ENCODE results near the gene TMEM255B. TPM values are rescaled to one million over a fixed set of nuclear protein-coding genes. Genes with fewer than 3 reads are reported as not detected.
"Not testable (repeated sequence)": the region's sequence is repeated elsewhere in the genome, so short reads cannot be mapped to it uniquely, and the experiment has no call there.

Gene TMEM255B
- total RNA-seq, 2 experiments from 2014 or later: 0.61 to 0.88 TPM

GRCh38 chr13:113791226-113791625 is 32.2 kb downstream of the TMEM255B start:
- H3K27me3 Mint-ChIP-seq: no peaks in the 10 kb centered on the region
- no peaks in the 10 kb centered on the region for H3K9me3 Mint-ChIP-seq
- H3K36me3 Mint-ChIP-seq: no peaks in the 10 kb centered on the region
- POLR2A ChIA-PET: no interaction called here
- no peaks in the 10 kb centered on the region for H3K4me1 Mint-ChIP-seq (ENCODE audit: low read depth)
- H3K27ac Mint-ChIP-seq: no peak overlapping the region
- no peak for DNase-seq
- intact Hi-C loops (cut with micrococcal nuclease): no loop called here
- CTCF ChIA-PET: no interaction called here
- H3K4me3 Mint-ChIP-seq: no peak overlapping the region

- Mint-ChIP-seq H3K27me3 (no peaks in the 10 kb centered on the region), H3K9me3 (no peaks in the 10 kb centered on the region), H3K27ac (no peak overlapping the region), H3K36me3 (no peaks in the 10 kb centered on the region), H3K4me1 (ENCODE audit: low read depth) (no peaks in the 10 kb centered on the region), H3K4me3 (no peak overlapping the region)
- ChIA-PET CTCF (no interaction called here), POLR2A (no interaction called here)
- no peak for DNase-seq
- intact Hi-C loops (cut with micrococcal nuclease): no loop called here
These were observed 32.7 kb downstream of the TMEM255B start for GRCh38 chr13:113791761-113792160.

GRCh38 chr13:113792236-113792770 is 33.3 kb downstream of the TMEM255B start:
- no peak overlapping the region for H3K4me3 Mint-ChIP-seq
- H3K4me1 Mint-ChIP-seq (ENCODE audit: low read depth): no peaks in the 10 kb centered on the region
- DNase-seq: no peak
- POLR2A ChIA-PET: no interaction called here
- CTCF ChIA-PET: no interaction called here
- H3K27ac Mint-ChIP-seq: no peak overlapping the region
- intact Hi-C loops (cut with micrococcal nuclease): no loop called here
- H3K27me3 Mint-ChIP-seq: no peaks in the 10 kb centered on the region
- no peaks in the 10 kb centered on the region for H3K36me3 Mint-ChIP-seq
- no peaks in the 10 kb centered on the region for H3K9me3 Mint-ChIP-seq

- no peak for DNase-seq
- POLR2A ChIA-PET: no interaction called here
- no peak overlapping the region for H3K27ac Mint-ChIP-seq
- CTCF ChIA-PET: no interaction called here
- no peaks in the 10 kb centered on the region for H3K27me3 Mint-ChIP-seq
- no peaks in the 10 kb centered on the region for H3K9me3 Mint-ChIP-seq
- no peaks in the 10 kb centered on the region for H3K36me3 Mint-ChIP-seq
- H3K4me1 Mint-ChIP-seq (ENCODE audit: low read depth): no peaks in the 10 kb centered on the region
- no peak overlapping the region for H3K4me3 Mint-ChIP-seq
- intact Hi-C loops (cut with micrococcal nuclease): no loop called here
These were observed 34.1 kb downstream of the TMEM255B start for GRCh38 chr13:113792886-113793717.

GRCh38 chr13:113793718-113794085 is 34.7 kb downstream of the TMEM255B start:
- intact Hi-C loops (cut with micrococcal nuclease): no loop called here
- POLR2A ChIA-PET: no interaction called here
- Mint-ChIP-seq H3K27ac (no peak overlapping the region), H3K36me3 (no peaks in the 10 kb centered on the region), H3K9me3 (no peaks in the 10 kb centered on the region), H3K4me3 (no peak overlapping the region), H3K27me3 (no peaks in the 10 kb centered on the region), H3K4me1 (ENCODE audit: low read depth) (no peaks in the 10 kb centered on the region)
- CTCF ChIA-PET: no interaction called here
- DNase-seq: no peak

- Mint-ChIP-seq H3K9me3 (no peaks in the 10 kb centered on the region), H3K4me3 (no peak overlapping the region)
These were observed 35.1 kb downstream of the TMEM255B start for GRCh38 chr13:113794086-113794485.

GRCh38 chr13:113794764-113795173 is 35.7 kb downstream of the TMEM255B start:
- Mint-ChIP-seq H3K36me3 (no peaks in the 10 kb centered on the region), H3K27me3 (no peaks in the 10 kb centered on the region), H3K9me3 (no peaks in the 10 kb centered on the region), H3K27ac (no peak overlapping the region), H3K4me1 (ENCODE audit: low read depth) (no peaks in the 10 kb centered on the region), H3K4me3 (no peak overlapping the region)
- ChIA-PET POLR2A (no interaction called here), CTCF (no interaction called here)
- intact Hi-C loops (cut with micrococcal nuclease): no loop called here
- DNase-seq: no peak

More at GRCh38 chr13:113794086-113794485, 35.1 kb downstream of the TMEM255B start:
- H3K4me1 Mint-ChIP-seq (ENCODE audit: low read depth): no peaks in the 10 kb centered on the region
- H3K27ac Mint-ChIP-seq: no peak overlapping the region
- H3K27me3 Mint-ChIP-seq: no peaks in the 10 kb centered on the region
- ChIA-PET POLR2A (no interaction called here), CTCF (no interaction called here)
- H3K36me3 Mint-ChIP-seq: no peaks in the 10 kb centered on the region
- DNase-seq: no peak
- intact Hi-C loops (cut with micrococcal nuclease): no loop called here

GRCh38 chr13:113795362-113795761 is 36.3 kb downstream of the TMEM255B start:
- POLR2A ChIA-PET; H3K36me3 Mint-ChIP-seq; intact Hi-C loops (cut with micrococcal nuclease); H3K9me3 Mint-ChIP-seq; CTCF ChIA-PET; H3K4me1 Mint-ChIP-seq (ENCODE audit: low read depth); H3K27me3 Mint-ChIP-seq; H3K27ac Mint-ChIP-seq; DNase-seq; H3K4me3 Mint-ChIP-seq: not testable (repeated sequence)

GRCh38 chr13:113796211-113796963 is 37.4 kb downstream of the TMEM255B start:
- CTCF ChIA-PET: no interaction called here

GRCh38 chr13:113796964-113797676 is 38.1 kb downstream of the TMEM255B start:
- no peak for DNase-seq
- ChIA-PET POLR2A (no interaction called here), CTCF (no interaction called here)
- Mint-ChIP-seq H3K4me1 (ENCODE audit: low read depth) (no peaks in the 10 kb centered on the region), H3K4me3 (no peak overlapping the region), H3K27ac (no peak overlapping the region), H3K27me3 (no peaks in the 10 kb centered on the region), H3K9me3 (no peaks in the 10 kb centered on the region), H3K36me3 (no peaks in the 10 kb centered on the region)
- intact Hi-C loops (cut with micrococcal nuclease): no loop called here

More at GRCh38 chr13:113796211-113796963, 37.4 kb downstream of the TMEM255B start:
- intact Hi-C loops (cut with micrococcal nuclease): no loop called here
- Mint-ChIP-seq H3K27ac (no peak overlapping the region), H3K4me1 (ENCODE audit: low read depth) (no peaks in the 10 kb centered on the region), H3K36me3 (no peaks in the 10 kb centered on the region), H3K9me3 (no peaks in the 10 kb centered on the region), H3K27me3 (no peaks in the 10 kb centered on the region), H3K4me3 (no peak overlapping the region)
- POLR2A ChIA-PET: no interaction called here
- no peak for DNase-seq

- no peaks in the 10 kb centered on the region for H3K36me3 Mint-ChIP-seq
- H3K27me3 Mint-ChIP-seq: no peaks in the 10 kb centered on the region
- ChIA-PET POLR2A (no interaction called here), CTCF (no interaction called here)
- DNase-seq: no peak
- H3K4me3 Mint-ChIP-seq: no peak overlapping the region
- intact Hi-C loops (cut with micrococcal nuclease): no loop called here
- no peaks in the 10 kb centered on the region for H3K4me1 Mint-ChIP-seq (ENCODE audit: low read depth)
- H3K9me3 Mint-ChIP-seq: no peaks in the 10 kb centered on the region
- H3K27ac Mint-ChIP-seq: no peak overlapping the region
These were observed 39.3 kb downstream of the TMEM255B start for GRCh38 chr13:113798200-113798811.

GRCh38 chr13:113800576-113800926 is 41.5 kb downstream of the TMEM255B start:
- intact Hi-C loops (cut with micrococcal nuclease): no loop called here
- Mint-ChIP-seq H3K4me3 (no peak overlapping the region), H3K27ac (no peak overlapping the region), H3K27me3 (no peaks in the 10 kb centered on the region), H3K4me1 (ENCODE audit: low read depth) (no peaks in the 10 kb centered on the region), H3K36me3 (no peaks in the 10 kb centered on the region), H3K9me3 (no peaks in the 10 kb centered on the region)
- DNase-seq: no peak
- ChIA-PET POLR2A (no interaction called here), CTCF (no interaction called here)
